ENCODE results near the gene FCHSD2. TPM values are rescaled to one million over a fixed set of nuclear protein-coding genes. Genes with fewer than 3 reads are reported as not detected.

The FCHSD2 gene
- total and polyA plus RNA-seq, 4 donors, result 7.6 to 18.7 (median 9.9) TPM

DNA sequence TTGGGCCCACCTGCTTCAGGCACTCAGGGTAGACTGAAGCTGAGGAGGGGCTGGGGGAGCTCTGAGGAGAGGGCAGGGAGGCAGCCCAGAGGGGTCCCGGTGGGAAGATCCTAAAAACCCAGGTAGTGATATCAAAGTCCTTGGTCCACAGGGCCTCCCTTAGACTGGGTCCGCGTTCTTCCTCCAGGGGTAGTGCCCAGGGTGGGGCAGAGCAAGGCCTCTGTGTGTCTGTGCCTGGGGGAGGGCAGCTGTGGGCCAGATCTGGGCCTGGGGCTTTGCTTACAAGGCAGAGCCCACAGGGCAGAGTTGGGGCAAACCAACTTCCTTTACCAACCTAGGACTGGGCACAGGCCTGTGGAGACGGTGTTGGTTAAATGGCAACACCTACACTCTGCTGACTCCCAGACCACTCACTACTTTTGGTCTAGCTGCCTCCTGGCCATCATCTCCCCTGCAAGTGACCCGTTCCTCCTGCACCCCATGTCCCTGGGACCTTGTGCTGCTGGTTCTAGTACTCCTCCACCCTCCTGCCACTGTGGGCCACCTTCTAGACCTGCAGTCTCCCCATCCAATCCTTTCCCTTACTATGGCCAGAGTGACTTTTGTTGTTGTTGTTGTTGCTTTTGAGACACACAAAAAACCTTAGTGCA is 312.1 kb downstream of the FCHSD2 start (continued):
- no peak for TF ChIP-seq HNF4A (conservative IDR thresholded peaks at IDR 0.05)
- TF ChIP-seq, protein P1, sequence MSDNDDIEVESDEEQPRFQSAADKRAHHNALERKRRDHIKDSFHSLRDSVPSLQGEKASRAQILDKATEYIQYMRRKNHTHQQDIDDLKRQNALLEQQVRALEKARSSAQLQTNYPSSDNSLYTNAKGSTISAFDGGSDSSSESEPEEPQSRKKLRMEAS (IDR thresholded peaks at IDR 0.05), result no peak
- TF ChIP-seq FOXA2 (IDR thresholded peaks at IDR 0.05), result no peak
- no peak for TF ChIP-seq TAF1 (conservative IDR thresholded peaks at IDR 0.05)
- no peak for TF ChIP-seq YY1 (IDR thresholded peaks at IDR 0.05)
- no peak for TF ChIP-seq FOXA1 (IDR thresholded peaks at IDR 0.05)

DNA sequence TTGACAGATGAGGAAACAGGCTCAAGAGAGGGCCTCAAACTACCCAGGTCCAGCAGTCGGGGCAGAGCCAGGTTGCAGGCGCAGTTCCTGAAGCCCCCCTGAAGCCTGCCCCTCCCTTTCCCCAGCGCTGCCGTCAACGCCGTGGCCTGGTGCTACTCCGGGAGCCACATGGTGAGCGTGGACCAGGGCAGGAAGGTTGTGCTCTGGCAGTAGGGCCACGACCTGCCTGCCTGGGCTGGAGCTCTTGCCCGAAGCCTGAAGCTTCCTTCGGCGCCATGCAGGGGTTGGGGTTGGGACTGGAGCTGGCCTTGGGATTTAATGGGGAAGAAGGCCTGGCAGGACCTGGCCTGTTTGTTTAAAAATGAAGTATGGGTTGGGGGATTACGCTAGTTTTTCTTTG is 312.9 kb downstream of the FCHSD2 start:
- Histone ChIP-seq H3K4me1 (ENCODE audit: control insufficient read depth in 4 of 4, insufficient read depth in 4 of 4, low read length in 3 of 4) (peaks cover 0 to 22% (median 17%) of the 10 kb centered on the region in 4 donors), H3K36me3 (ENCODE audit: control insufficient read depth in 4 of 4, insufficient read depth in 3 of 4, low read depth in 1 of 4, low read length in 3 of 4) (no peaks in the 10 kb centered on the region), H3K9me3 (ENCODE audit: control insufficient read depth in 4 of 4, low read length in 3 of 4) (no peaks in the 10 kb centered on the region), H3K27ac (ENCODE audit: low read depth in 1 of 2, low read length in 2 of 2) (peak overlapping the region; percentile 70 to 76), H3K27me3 (ENCODE audit: control insufficient read depth in 4 of 4, insufficient read depth in 4 of 4, low read length in 3 of 4) (no peaks in the 10 kb centered on the region), H3K9ac (ENCODE audit: low read depth in 1 of 2, low read length in 2 of 2) (no peak overlapping the region), H3K4me3 (ENCODE audit: low read depth in 1 of 3, low read length in 3 of 3) (no peak overlapping the region)
- TF ChIP-seq NR2F2 (IDR thresholded peaks at IDR 0.05), result no peak
- no peak for TF ChIP-seq RXRA (IDR thresholded peaks at IDR 0.05)
- no peak for TF ChIP-seq EGR1 (IDR thresholded peaks at IDR 0.05; ENCODE audit: low read depth in 2 of 2)
- TF ChIP-seq, protein P2, sequence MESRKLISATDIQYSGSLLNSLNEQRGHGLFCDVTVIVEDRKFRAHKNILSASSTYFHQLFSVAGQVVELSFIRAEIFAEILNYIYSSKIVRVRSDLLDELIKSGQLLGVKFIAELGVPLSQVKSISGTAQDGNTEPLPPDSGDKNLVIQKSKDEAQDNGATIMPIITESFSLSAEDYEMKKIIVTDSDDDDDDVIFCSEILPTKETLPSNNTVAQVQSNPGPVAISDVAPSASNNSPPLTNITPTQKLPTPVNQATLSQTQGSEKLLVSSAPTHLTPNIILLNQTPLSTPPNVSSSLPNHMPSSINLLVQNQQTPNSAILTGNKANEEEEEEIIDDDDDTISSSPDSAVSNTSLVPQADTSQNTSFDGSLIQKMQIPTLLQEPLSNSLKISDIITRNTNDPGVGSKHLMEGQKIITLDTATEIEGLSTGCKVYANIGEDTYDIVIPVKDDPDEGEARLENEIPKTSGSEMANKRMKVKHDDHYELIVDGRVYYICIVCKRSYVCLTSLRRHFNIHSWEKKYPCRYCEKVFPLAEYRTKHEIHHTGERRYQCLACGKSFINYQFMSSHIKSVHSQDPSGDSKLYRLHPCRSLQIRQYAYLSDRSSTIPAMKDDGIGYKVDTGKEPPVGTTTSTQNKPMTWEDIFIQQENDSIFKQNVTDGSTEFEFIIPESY (IDR thresholded peaks at IDR 0.05), result no peak
- no peak for TF ChIP-seq HNF4G (IDR thresholded peaks at IDR 0.05)
- TF ChIP-seq FOXA1 (IDR thresholded peaks at IDR 0.05), result no peak
- no peak for TF ChIP-seq TAF1 (conservative IDR thresholded peaks at IDR 0.05)
- no peak for TF ChIP-seq GABPA (IDR thresholded peaks at IDR 0.05 in 1 of 2, conservative IDR thresholded peaks at IDR 0.05 in 1 of 2)
- TF ChIP-seq JUND (IDR thresholded peaks at IDR 0.05), result no peak
- TF ChIP-seq, protein P1 (IDR thresholded peaks at IDR 0.05), result no peak
- TF ChIP-seq FOXA2 (IDR thresholded peaks at IDR 0.05), result no peak
- TF ChIP-seq HNF4A (conservative IDR thresholded peaks at IDR 0.05), result no peak
- no peak for TF ChIP-seq RAD21 (IDR thresholded peaks at IDR 0.05)
- TF ChIP-seq, protein P3, sequence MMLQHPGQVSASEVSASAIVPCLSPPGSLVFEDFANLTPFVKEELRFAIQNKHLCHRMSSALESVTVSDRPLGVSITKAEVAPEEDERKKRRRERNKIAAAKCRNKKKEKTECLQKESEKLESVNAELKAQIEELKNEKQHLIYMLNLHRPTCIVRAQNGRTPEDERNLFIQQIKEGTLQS (IDR thresholded peaks at IDR 0.05), result no peak
- TF ChIP-seq, protein P4, sequence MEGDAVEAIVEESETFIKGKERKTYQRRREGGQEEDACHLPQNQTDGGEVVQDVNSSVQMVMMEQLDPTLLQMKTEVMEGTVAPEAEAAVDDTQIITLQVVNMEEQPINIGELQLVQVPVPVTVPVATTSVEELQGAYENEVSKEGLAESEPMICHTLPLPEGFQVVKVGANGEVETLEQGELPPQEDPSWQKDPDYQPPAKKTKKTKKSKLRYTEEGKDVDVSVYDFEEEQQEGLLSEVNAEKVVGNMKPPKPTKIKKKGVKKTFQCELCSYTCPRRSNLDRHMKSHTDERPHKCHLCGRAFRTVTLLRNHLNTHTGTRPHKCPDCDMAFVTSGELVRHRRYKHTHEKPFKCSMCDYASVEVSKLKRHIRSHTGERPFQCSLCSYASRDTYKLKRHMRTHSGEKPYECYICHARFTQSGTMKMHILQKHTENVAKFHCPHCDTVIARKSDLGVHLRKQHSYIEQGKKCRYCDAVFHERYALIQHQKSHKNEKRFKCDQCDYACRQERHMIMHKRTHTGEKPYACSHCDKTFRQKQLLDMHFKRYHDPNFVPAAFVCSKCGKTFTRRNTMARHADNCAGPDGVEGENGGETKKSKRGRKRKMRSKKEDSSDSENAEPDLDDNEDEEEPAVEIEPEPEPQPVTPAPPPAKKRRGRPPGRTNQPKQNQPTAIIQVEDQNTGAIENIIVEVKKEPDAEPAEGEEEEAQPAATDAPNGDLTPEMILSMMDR (IDR thresholded peaks at IDR 0.05; ENCODE audit: low read depth, low read length, missing input control), result no peak
- TF ChIP-seq, protein P5, sequence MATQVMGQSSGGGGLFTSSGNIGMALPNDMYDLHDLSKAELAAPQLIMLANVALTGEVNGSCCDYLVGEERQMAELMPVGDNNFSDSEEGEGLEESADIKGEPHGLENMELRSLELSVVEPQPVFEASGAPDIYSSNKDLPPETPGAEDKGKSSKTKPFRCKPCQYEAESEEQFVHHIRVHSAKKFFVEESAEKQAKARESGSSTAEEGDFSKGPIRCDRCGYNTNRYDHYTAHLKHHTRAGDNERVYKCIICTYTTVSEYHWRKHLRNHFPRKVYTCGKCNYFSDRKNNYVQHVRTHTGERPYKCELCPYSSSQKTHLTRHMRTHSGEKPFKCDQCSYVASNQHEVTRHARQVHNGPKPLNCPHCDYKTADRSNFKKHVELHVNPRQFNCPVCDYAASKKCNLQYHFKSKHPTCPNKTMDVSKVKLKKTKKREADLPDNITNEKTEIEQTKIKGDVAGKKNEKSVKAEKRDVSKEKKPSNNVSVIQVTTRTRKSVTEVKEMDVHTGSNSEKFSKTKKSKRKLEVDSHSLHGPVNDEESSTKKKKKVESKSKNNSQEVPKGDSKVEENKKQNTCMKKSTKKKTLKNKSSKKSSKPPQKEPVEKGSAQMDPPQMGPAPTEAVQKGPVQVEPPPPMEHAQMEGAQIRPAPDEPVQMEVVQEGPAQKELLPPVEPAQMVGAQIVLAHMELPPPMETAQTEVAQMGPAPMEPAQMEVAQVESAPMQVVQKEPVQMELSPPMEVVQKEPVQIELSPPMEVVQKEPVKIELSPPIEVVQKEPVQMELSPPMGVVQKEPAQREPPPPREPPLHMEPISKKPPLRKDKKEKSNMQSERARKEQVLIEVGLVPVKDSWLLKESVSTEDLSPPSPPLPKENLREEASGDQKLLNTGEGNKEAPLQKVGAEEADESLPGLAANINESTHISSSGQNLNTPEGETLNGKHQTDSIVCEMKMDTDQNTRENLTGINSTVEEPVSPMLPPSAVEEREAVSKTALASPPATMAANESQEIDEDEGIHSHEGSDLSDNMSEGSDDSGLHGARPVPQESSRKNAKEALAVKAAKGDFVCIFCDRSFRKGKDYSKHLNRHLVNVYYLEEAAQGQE (IDR thresholded peaks at IDR 0.05), result no peak
- TF ChIP-seq YY1 (IDR thresholded peaks at IDR 0.05), result no peak
- no peak for TF ChIP-seq SP1 (IDR thresholded peaks at IDR 0.05)
- 95% methylated on average over 13 of the region's 13 CpGs for WGBS
- no peak for DNase-seq (ENCODE audit: low spot score)

All from liver (tissue), 9 donors.